Activated naive CD8-positive, alpha-beta T cell treated with anti-CD3 and anti-CD28 coated beads for 36 hours (primary cell): ENCODE data around the gene UIMC1. TPM values are rescaled to one million over a fixed set of nuclear protein-coding genes. Genes with fewer than 3 reads are reported as not detected.
A peak's percentile ranks its signal among the peaks of the same experiment; 100 is the strongest.
"Not testable (repeated sequence)": the region's sequence is repeated elsewhere in the genome, so short reads cannot be mapped to it uniquely, and the experiment has no call there.

Experiments used
- DNase-seq: peaks from one replicate; pipeline ENCODE4 v3.0.0; 2021
- H3K27ac Mint-ChIP-seq: one replicate; pipeline ENCODE4 v1.8.0; 2022; ENCODE audit warnings: mild to moderate bottlenecking, moderate library complexity, mixed read lengths
- H3K27me3 Mint-ChIP-seq: one replicate; pipeline ENCODE4 v1.8.0; 2022; ENCODE audit warnings: mild to moderate bottlenecking, mixed read lengths
- H3K36me3 Mint-ChIP-seq: one replicate; pipeline ENCODE4 v1.8.0; 2021; ENCODE audit warnings: mild to moderate bottlenecking, mixed read lengths
- H3K4me1 Mint-ChIP-seq: one replicate; pipeline ENCODE4 v1.8.0; 2021; ENCODE audit warnings: mixed read lengths
- H3K4me3 Mint-ChIP-seq: one replicate; pipeline ENCODE4 v1.8.0; 2022; ENCODE audit warnings: mild to moderate bottlenecking, moderate library complexity, mixed read lengths
- H3K9me3 Mint-ChIP-seq: one replicate; pipeline ENCODE4 v1.8.0; 2022; ENCODE audit warnings: mixed read lengths
- total RNA-seq, 2 experiments: library from RNA; stranded (reverse); gene quantifications; one replicate each; pipeline ENCODE4 v1.2.3, GENCODE V29; 2021

The UIMC1 gene
- 10 to 100 TPM; 43.6 to 50.0 TPM for total RNA-seq

- H3K36me3 Mint-ChIP-seq, result peaks cover 10% of the 10 kb centered on the region
- peak; percentile 94 for DNase-seq
- peak within 1 kb of the TSS; percentile 92 for H3K4me3 Mint-ChIP-seq
- no peaks in the 10 kb centered on the region for H3K27me3 Mint-ChIP-seq
- peaks cover 23% of the 10 kb centered on the region for H3K4me1 Mint-ChIP-seq
- H3K9me3 Mint-ChIP-seq, result no peaks in the 10 kb centered on the region
- H3K27ac Mint-ChIP-seq, result peak within 1 kb of the TSS; percentile 92
Observed at GRCh38 chr5:177006265-177006972, at the start of gene UIMC1. UIMC1 (minus strand) TSS chr5:177006779; CDS start chr5:176982615, 24,164 bp downstream.

GRCh38 chr5:177049285-177049684 lies 42.7 kb upstream of the UIMC1 start:
- no peak for DNase-seq
- H3K27ac Mint-ChIP-seq, result no peak overlapping the region
- no peaks in the 10 kb centered on the region for H3K9me3 Mint-ChIP-seq
- peaks cover 2% of the 10 kb centered on the region for H3K4me1 Mint-ChIP-seq
- H3K4me3 Mint-ChIP-seq, result no peak overlapping the region
- no peaks in the 10 kb centered on the region for H3K27me3 Mint-ChIP-seq
- H3K36me3 Mint-ChIP-seq, result peaks cover 14% of the 10 kb centered on the region

GRCh38 chr5:177048531-177048930 lies 42.0 kb upstream of the UIMC1 start:
- H3K36me3 Mint-ChIP-seq, result peaks cover 17% of the 10 kb centered on the region
- not testable (repeated sequence) for H3K27ac Mint-ChIP-seq, H3K27me3 Mint-ChIP-seq, H3K4me3 Mint-ChIP-seq, H3K4me1 Mint-ChIP-seq, H3K9me3 Mint-ChIP-seq, DNase-seq

GRCh38 chr5:177045631-177046030 lies 39.1 kb upstream of the UIMC1 start:
- no peak for DNase-seq
- peaks cover 2% of the 10 kb centered on the region for H3K4me1 Mint-ChIP-seq
- H3K27me3 Mint-ChIP-seq, result no peaks in the 10 kb centered on the region
- H3K4me3 Mint-ChIP-seq, result no peak overlapping the region
- H3K27ac Mint-ChIP-seq, result no peak overlapping the region
- peaks cover 19% of the 10 kb centered on the region for H3K36me3 Mint-ChIP-seq
- H3K9me3 Mint-ChIP-seq, result no peaks in the 10 kb centered on the region

- Mint-ChIP-seq H3K9me3 (no peaks in the 10 kb centered on the region), H3K36me3 (peaks cover 19% of the 10 kb centered on the region), H3K4me3 (no peak overlapping the region), H3K27me3 (no peaks in the 10 kb centered on the region), H3K4me1 (peaks cover 5% of the 10 kb centered on the region), H3K27ac (no peak overlapping the region)
- no peak for DNase-seq
Observed at GRCh38 chr5:177044641-177045040, 38.1 kb upstream of the UIMC1 start.

- Mint-ChIP-seq H3K27ac (no peak overlapping the region), H3K4me1 (peaks cover 5% of the 10 kb centered on the region), H3K27me3 (no peaks in the 10 kb centered on the region), H3K4me3 (no peak overlapping the region), H3K9me3 (no peaks in the 10 kb centered on the region), H3K36me3 (peaks cover 19% of the 10 kb centered on the region)
- no peak for DNase-seq
Observed at GRCh38 chr5:177043958-177044357, 37.4 kb upstream of the UIMC1 start.

GRCh38 chr5:177043114-177043513 lies 36.5 kb upstream of the UIMC1 start:
- H3K4me3 Mint-ChIP-seq, result no peak overlapping the region
- no peak overlapping the region for H3K27ac Mint-ChIP-seq
- no peaks in the 10 kb centered on the region for H3K27me3 Mint-ChIP-seq
- H3K4me1 Mint-ChIP-seq, result peaks cover 5% of the 10 kb centered on the region
- H3K9me3 Mint-ChIP-seq, result no peaks in the 10 kb centered on the region
- no peak for DNase-seq
- peaks cover 15% of the 10 kb centered on the region for H3K36me3 Mint-ChIP-seq

GRCh38 chr5:177041936-177042335 lies 35.4 kb upstream of the UIMC1 start:
- no peak overlapping the region for H3K4me3 Mint-ChIP-seq
- DNase-seq, result no peak
- peaks cover 10% of the 10 kb centered on the region for H3K36me3 Mint-ChIP-seq
- no peaks in the 10 kb centered on the region for H3K9me3 Mint-ChIP-seq
- no peaks in the 10 kb centered on the region for H3K27me3 Mint-ChIP-seq
- peaks cover 5% of the 10 kb centered on the region for H3K4me1 Mint-ChIP-seq
- H3K27ac Mint-ChIP-seq, result no peak overlapping the region

- peaks cover 12% of the 10 kb centered on the region for H3K4me1 Mint-ChIP-seq
- H3K36me3 Mint-ChIP-seq, result peaks cover 10% of the 10 kb centered on the region
- H3K27ac Mint-ChIP-seq, result no peak overlapping the region
- DNase-seq, result no peak
- H3K27me3 Mint-ChIP-seq, result no peaks in the 10 kb centered on the region
- no peak overlapping the region for H3K4me3 Mint-ChIP-seq
- H3K9me3 Mint-ChIP-seq, result no peaks in the 10 kb centered on the region
Observed at GRCh38 chr5:177040814-177041420, 34.3 kb upstream of the UIMC1 start.

- H3K36me3 Mint-ChIP-seq, result peaks cover 25% of the 10 kb centered on the region
- no peaks in the 10 kb centered on the region for H3K9me3 Mint-ChIP-seq
- no peak for DNase-seq
- H3K4me1 Mint-ChIP-seq, result peaks cover 15% of the 10 kb centered on the region
- no peaks in the 10 kb centered on the region for H3K27me3 Mint-ChIP-seq
- H3K4me3 Mint-ChIP-seq, result no peak overlapping the region
- no peak overlapping the region for H3K27ac Mint-ChIP-seq
Observed at GRCh38 chr5:177036921-177037320, 30.3 kb upstream of the UIMC1 start.

GRCh38 chr5:177036443-177036842 lies 29.9 kb upstream of the UIMC1 start:
- no peak for DNase-seq
- H3K4me1 Mint-ChIP-seq, result peaks cover 15% of the 10 kb centered on the region
- no peak overlapping the region for H3K27ac Mint-ChIP-seq
- no peak overlapping the region for H3K4me3 Mint-ChIP-seq
- peaks cover 3% of the 10 kb centered on the region for H3K9me3 Mint-ChIP-seq
- H3K36me3 Mint-ChIP-seq, result peaks cover 25% of the 10 kb centered on the region
- H3K27me3 Mint-ChIP-seq, result no peaks in the 10 kb centered on the region

- no peaks in the 10 kb centered on the region for H3K27me3 Mint-ChIP-seq
- H3K4me3 Mint-ChIP-seq, result no peak overlapping the region
- H3K27ac Mint-ChIP-seq, result no peak overlapping the region
Observed at GRCh38 chr5:177035976-177036375, 29.4 kb upstream of the UIMC1 start.

GRCh38 chr5:177029498-177029897 lies 22.9 kb upstream of the UIMC1 start:
- Mint-ChIP-seq H3K36me3 (peaks cover 63% of the 10 kb centered on the region), H3K4me1 (peaks cover 20% of the 10 kb centered on the region), H3K9me3 (peaks cover 7% of the 10 kb centered on the region), H3K27ac (no peak overlapping the region), H3K27me3 (no peaks in the 10 kb centered on the region), H3K4me3 (no peak overlapping the region)
- no peak for DNase-seq

More at GRCh38 chr5:177035976-177036375, 29.4 kb upstream of the UIMC1 start:
- H3K4me1 Mint-ChIP-seq, result peaks cover 18% of the 10 kb centered on the region
- DNase-seq, result no peak
- H3K9me3 Mint-ChIP-seq, result peaks cover 7% of the 10 kb centered on the region
- peaks cover 28% of the 10 kb centered on the region for H3K36me3 Mint-ChIP-seq

GRCh38 chr5:177027665-177028064 lies 21.1 kb upstream of the UIMC1 start:
- Mint-ChIP-seq H3K27ac (no peak overlapping the region), H3K36me3 (peaks cover 57% of the 10 kb centered on the region), H3K9me3 (peaks cover 7% of the 10 kb centered on the region), H3K4me3 (no peak overlapping the region), H3K4me1 (peaks cover 24% of the 10 kb centered on the region), H3K27me3 (no peaks in the 10 kb centered on the region)
- DNase-seq, result no peak

GRCh38 chr5:177025101-177025601 lies 18.6 kb upstream of the UIMC1 start:
- Mint-ChIP-seq H3K27ac (no peak overlapping the region), H3K4me3 (no peak overlapping the region), H3K36me3 (peaks cover 38% of the 10 kb centered on the region), H3K4me1 (peaks cover 27% of the 10 kb centered on the region), H3K9me3 (no peaks in the 10 kb centered on the region), H3K27me3 (no peaks in the 10 kb centered on the region)
- no peak for DNase-seq

- Mint-ChIP-seq H3K27ac (no peak overlapping the region), H3K9me3 (no peaks in the 10 kb centered on the region), H3K36me3 (peaks cover 32% of the 10 kb centered on the region), H3K4me3 (peak overlapping the region; percentile 32), H3K4me1 (peaks cover 27% of the 10 kb centered on the region), H3K27me3 (no peaks in the 10 kb centered on the region)
- DNase-seq, result no peak
Observed at GRCh38 chr5:177024559-177024958, 18.0 kb upstream of the UIMC1 start.
